Effector memory CD8-positive, alpha-beta T cell (primary cell): ENCODE results near the gene SCN9A.
"Not testable (repeated sequence)": the region's sequence is repeated elsewhere in the genome, so short reads cannot be mapped to it uniquely, and the experiment has no call there.

ENCODE experiments used
- ATAC-seq: fragments of 150-1000 bp; cut with Tn5 transposase; replicated peaks from 2 replicates; pipeline ENCODE4 v1.10.0; 2021; ENCODE audit warnings: mild to moderate bottlenecking, moderate library complexity
- DNase-seq, 3 experiments: peaks; one replicate each; pipeline ENCODE4 v3.0.0; 2021
- H3K27ac Mint-ChIP-seq, 2 donors: one replicate each; pipeline ENCODE4 v1.8.0; 2022; ENCODE audit warnings: mild to moderate bottlenecking in 2 of 2, mixed read lengths in 2 of 2, moderate library complexity in 2 of 2
- H3K27me3 Mint-ChIP-seq, 2 donors: one replicate each; pipeline ENCODE4 v1.8.0; 2022; ENCODE audit warnings: mixed read lengths in 2 of 2
- H3K36me3 Mint-ChIP-seq: one replicate; pipeline ENCODE4 v1.8.0; 2022; ENCODE audit warnings: mild to moderate bottlenecking, moderate library complexity, mixed read lengths; ENCODE audit not compliant: insufficient read depth
- H3K4me1 Mint-ChIP-seq, 2 donors: one replicate each; pipeline ENCODE4 v1.8.0; 2022; ENCODE audit warnings: low read depth in 2 of 2, mixed read lengths in 2 of 2
- H3K4me3 Mint-ChIP-seq, 2 donors: one replicate each; pipeline ENCODE4 v1.8.0; 2022; ENCODE audit warnings: mild to moderate bottlenecking in 2 of 2, mixed read lengths in 2 of 2, moderate library complexity in 2 of 2
- H3K9me3 Mint-ChIP-seq, 2 donors: one replicate each; pipeline ENCODE4 v1.8.0; 2022; ENCODE audit warnings: mixed read lengths in 2 of 2
- total RNA-seq, 9 experiments: gene quantifications; one replicate each; lab custom pipeline; 2026; lab: John Stamatoyannopoulos, UW

Gene SCN9A
- 0 to 0.78 (median 0) reads per million in 9 experiments for total RNA-seq

DNA sequence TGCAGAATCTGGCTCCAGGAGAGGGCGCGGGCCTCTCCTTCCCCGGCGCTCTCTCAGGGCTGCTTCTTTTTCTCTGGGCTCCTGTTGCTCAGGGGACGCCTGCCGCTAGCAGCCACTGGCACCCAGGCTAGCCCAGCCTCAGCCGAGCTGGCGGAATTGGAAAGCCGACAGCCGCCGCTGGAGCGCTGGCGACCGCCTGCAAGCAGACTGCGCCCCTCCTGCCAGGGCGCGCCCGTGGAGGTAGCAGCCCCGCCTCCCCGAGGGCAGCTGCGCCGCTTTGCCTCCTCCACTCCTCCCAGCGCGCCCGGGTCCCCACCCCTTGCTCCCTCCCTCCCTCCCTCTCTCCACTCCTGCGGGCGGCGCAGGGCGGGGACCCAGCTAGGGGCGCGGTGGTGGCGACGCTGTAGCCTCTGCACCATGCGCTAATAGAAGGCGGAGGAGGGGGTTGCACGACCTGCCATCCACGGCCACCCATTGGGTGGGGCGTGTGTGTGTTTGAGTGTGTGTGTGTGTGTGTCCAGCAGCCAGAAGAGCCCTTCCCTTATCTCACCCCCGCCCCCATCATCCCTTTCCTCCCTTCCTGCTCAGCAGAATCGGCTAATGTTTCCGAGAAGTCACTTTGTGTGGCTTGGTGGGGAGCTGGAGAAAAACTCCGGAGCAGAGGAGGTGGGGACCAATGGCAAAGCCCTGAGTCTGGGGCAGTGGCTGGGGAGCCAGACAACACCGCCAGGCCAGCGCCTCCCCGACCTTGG lies at the start of gene SCN9A:
SCN9A (minus strand) TSS at position 209 of the 752 bp plus-strand sequence. CDS start 64,188 bp downstream, outside the sequence.
- no peak for ATAC-seq
- Mint-ChIP-seq H3K36me3 (no peaks in the 10 kb centered on the region), H3K4me1 (no peaks in the 10 kb centered on the region), H3K27me3 (peaks cover 0 to 16% of the 10 kb centered on the region in 2 donors), H3K27ac (no peak within 1 kb of the TSS), H3K4me3 (peak within 1 kb of the TSS; percentile 21 to 32), H3K9me3 (peaks cover 0 to 6% of the 10 kb centered on the region in 2 donors)
- DNase-seq: no peak

DNA sequence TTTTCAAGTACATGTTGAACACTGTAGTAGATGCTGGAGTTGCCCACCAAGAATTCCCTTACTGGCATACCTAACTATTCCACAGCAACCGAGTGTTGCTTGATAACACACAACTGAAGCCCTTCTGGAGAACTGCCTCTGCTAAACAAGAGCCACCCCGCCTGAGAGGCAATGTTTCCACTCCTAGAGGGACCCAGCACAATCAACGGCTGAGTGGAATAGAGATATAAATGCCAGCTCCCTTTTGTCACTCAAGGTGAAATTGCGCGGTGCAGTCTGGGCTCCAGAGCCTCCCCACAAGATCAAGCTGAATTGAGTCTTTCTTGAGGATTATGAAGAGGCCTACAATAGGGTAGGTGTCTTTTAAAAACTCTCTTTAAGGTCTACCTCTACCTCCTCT lies 49.1 kb upstream of the SCN9A start:
- Mint-ChIP-seq H3K27ac (no peak overlapping the region), H3K4me1 (no peaks in the 10 kb centered on the region), H3K4me3 (no peak overlapping the region), H3K27me3 (no peaks in the 10 kb centered on the region), H3K36me3 (no peaks in the 10 kb centered on the region), H3K9me3 (peaks cover 0 to 12% of the 10 kb centered on the region in 2 donors)
- ATAC-seq (no peak), DNase-seq (no peak)

DNA sequence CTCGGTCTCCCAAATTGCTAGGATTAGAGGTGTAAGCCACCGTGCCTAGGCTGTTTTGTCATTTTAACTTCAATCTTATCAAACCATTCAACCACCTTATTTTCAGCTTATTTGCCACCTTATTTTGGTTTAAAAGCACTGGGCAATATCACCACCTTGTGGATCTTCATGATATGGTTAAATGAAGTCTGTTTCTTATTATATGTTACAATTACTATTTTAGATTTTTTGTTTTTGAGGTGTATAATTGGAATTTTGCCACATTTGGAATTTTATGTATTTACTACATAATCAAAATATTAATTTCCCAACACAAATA lies 43.8 kb upstream of the SCN9A start:
- H3K4me3 Mint-ChIP-seq: no peak overlapping the region
- no peak overlapping the region for H3K27ac Mint-ChIP-seq
- no peaks in the 10 kb centered on the region for H3K4me1 Mint-ChIP-seq
- H3K36me3 Mint-ChIP-seq: no peaks in the 10 kb centered on the region
- H3K9me3 Mint-ChIP-seq: peaks cover 0 to 12% of the 10 kb centered on the region in 2 donors
- H3K27me3 Mint-ChIP-seq: no peaks in the 10 kb centered on the region
- ATAC-seq (no peak), DNase-seq (no peak)

DNA sequence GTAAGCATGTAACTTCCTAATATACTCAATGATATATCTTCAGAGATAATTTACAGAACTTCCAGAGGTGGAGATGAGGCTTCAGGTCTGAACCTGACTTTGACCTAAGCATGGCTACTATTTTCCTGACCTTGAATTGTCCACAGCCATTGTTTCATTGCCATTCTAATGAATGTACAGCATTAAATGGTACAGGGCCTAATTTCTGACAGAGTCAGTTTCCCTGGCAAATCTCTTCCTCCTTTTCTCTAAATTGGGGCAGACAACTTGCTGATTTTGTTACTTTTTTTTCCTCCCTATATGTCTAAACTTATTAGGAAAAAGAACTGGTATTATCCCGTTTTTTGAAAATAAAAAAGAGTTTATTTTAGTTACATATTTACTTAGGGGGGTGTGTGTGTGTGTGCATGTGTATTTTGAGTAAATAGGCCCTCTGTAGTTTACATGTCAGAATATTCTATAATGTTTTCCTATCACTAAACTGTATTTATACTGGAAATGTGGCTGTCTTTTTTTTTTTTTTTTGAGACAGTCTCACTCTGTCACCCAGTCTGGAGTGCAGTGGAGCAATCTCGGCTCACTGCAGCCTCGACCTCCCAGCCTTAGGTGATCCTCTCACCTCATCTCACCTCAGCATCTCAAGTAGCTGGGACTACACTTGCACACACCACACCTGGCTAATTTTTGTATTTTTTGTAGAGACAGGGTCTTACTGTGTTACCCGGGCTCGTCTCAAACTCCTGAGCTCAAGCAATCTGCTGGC lies 43.3 kb upstream of the SCN9A start:
- Mint-ChIP-seq H3K4me3 (no peak overlapping the region), H3K9me3 (peaks cover 0 to 12% of the 10 kb centered on the region in 2 donors), H3K27ac (no peak overlapping the region), H3K27me3 (no peaks in the 10 kb centered on the region), H3K36me3 (no peaks in the 10 kb centered on the region), H3K4me1 (no peaks in the 10 kb centered on the region)
- DNase-seq (no peak), ATAC-seq (no peak)

DNA sequence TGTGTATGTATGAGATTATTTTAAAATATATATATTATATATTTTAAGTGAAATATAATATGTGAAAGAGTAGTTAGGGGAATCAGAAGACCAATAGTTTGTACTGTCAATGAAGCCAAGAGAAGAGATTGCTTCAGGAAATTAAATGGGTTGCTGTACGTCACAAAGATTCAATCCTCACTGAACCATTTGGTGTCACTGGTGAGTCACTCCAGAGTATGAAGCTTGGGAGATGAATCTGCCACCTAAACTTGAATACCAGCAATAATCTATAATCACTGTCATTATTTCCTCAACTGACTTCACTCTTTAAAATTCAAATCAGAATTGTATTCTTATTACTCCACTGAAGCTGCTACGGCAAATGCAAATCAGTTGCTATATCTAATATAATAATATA lies 41.9 kb upstream of the SCN9A start:
- H3K27me3 Mint-ChIP-seq: no peaks in the 10 kb centered on the region
- H3K36me3 Mint-ChIP-seq: no peaks in the 10 kb centered on the region
- no peak for DNase-seq
- H3K9me3 Mint-ChIP-seq: peaks cover 0 to 9% of the 10 kb centered on the region in 2 donors
- H3K27ac Mint-ChIP-seq: no peak overlapping the region
- ATAC-seq: no peak
- no peak overlapping the region for H3K4me3 Mint-ChIP-seq
- H3K4me1 Mint-ChIP-seq: no peaks in the 10 kb centered on the region

DNA sequence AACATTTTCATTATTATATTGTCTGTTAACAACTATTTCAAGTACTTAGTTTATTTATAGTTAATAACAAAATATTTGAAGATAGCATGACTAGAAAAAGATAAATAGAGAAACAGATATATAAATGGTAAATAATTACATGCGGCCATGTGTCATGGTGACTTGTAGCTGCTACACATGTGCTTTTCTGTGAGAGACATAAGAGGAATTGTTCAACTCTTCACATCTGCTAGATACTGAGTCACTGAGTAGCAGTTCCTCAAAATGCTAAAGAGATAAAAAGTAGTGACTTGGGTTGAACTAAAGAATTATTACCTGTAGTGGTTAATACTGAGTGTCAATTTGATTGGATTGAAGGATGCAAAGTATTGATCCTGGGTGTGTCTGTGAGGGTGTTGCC lies 37.5 kb upstream of the SCN9A start:
- H3K36me3 Mint-ChIP-seq: no peaks in the 10 kb centered on the region
- no peaks in the 10 kb centered on the region for H3K27me3 Mint-ChIP-seq
- no peaks in the 10 kb centered on the region for H3K4me1 Mint-ChIP-seq
- ATAC-seq (no peak), DNase-seq (no peak)
- H3K27ac Mint-ChIP-seq: no peak overlapping the region
- no peak overlapping the region for H3K4me3 Mint-ChIP-seq
- H3K9me3 Mint-ChIP-seq: peaks cover 2 to 9% of the 10 kb centered on the region in 2 donors

DNA sequence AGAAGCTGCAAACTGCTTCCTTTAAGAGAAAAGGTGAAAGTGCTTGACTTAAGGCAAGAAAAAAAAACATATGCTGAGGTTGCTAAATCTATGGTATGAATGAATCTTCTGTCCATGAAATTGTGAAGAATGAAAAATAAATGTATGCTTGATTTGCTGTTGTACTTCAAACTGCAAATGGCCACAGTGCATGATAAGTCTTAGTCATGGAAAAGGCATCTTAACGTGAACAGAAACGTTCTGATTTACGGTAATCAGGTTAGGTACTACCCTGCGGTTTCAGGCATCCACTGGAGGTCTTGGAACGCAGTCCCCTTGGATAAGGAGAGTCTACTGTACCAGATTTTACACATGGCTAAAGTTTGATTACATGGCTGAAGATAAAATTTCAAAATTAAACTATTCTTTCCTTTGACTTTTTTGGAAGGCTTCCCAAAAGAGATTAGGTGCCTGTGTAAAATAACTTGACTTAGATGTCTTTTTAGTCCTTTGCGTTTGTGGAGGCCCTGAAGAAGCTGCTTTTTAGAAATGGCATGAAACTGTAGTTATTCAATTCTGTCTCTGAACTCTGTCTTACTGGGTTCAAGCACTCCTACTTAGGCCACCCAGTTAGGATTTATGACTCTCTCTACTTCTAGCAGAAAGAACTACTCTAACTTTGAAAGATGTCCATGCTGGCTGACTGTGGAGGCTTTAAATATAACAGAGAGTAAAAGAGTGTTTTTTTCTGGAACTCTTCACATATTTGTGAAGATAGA lies 35.9 kb upstream of the SCN9A start:
- Mint-ChIP-seq H3K36me3 (no peaks in the 10 kb centered on the region), H3K9me3 (peaks cover 4 to 11% of the 10 kb centered on the region in 2 donors), H3K4me1 (no peaks in the 10 kb centered on the region), H3K27ac (no peak overlapping the region), H3K27me3 (no peaks in the 10 kb centered on the region), H3K4me3 (no peak overlapping the region)
- DNase-seq: no peak
- no peak for ATAC-seq

DNA sequence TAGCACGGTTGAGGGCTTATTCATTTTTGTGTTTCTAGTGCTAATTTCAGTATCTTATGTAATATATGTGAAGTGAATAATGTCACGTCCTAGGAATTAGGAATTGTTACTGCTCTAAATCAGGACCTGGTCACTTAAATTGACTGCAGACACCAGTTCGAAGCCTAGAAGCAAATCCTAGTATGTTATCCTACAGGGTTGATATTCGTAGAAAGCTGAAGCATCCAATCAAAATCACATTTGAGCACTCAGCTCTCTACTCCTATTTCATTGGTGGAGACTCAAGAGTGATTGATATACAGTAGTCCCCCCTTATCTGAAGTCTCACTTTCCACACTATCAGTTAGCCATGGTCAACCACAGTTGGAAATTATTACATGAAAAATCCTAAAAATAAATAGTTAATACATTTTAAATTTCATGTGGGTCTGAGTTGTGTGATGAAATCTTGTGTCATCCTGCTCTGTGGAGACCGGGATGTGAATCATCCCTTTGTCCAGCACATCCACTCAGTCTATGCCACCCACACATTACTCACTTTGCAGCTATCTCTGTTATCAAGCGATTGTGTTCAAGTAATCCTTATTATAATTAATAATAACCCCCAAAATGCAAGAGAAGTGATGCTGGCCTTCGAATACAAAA lies 35.2 kb upstream of the SCN9A start:
- no peaks in the 10 kb centered on the region for H3K4me1 Mint-ChIP-seq
- ATAC-seq (no peak), DNase-seq (no peak)
- H3K4me3 Mint-ChIP-seq: no peak overlapping the region
- peaks cover 6 to 11% of the 10 kb centered on the region in 2 donors for H3K9me3 Mint-ChIP-seq
- H3K27ac Mint-ChIP-seq: no peak overlapping the region
- H3K27me3 Mint-ChIP-seq: no peaks in the 10 kb centered on the region
- no peaks in the 10 kb centered on the region for H3K36me3 Mint-ChIP-seq

DNA sequence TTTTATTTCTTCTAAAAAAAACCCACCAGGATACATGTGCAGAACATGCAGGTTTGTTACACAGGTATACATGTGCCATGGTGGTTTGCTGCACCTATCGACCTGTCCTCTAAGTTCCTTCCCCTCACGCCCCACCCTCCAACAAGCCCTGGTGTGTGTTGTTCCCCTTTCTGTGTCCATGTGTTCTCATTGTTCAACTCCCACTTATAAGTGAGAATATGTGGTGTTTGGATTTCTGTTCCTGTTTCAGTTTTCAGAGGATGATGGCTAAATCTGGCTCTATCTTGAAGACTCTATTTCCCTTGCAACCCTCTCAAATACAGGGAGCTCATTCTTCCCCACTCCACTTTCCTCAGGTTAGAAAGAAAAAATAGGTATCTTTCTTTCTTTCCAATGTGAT lies 32.0 kb upstream of the SCN9A start:
- ATAC-seq, H3K27me3 Mint-ChIP-seq, H3K27ac Mint-ChIP-seq, DNase-seq, H3K4me1 Mint-ChIP-seq, H3K36me3 Mint-ChIP-seq, H3K4me3 Mint-ChIP-seq: not testable (repeated sequence)
- H3K9me3 Mint-ChIP-seq: peaks cover 6 to 11% of the 10 kb centered on the region in 2 donors

DNA sequence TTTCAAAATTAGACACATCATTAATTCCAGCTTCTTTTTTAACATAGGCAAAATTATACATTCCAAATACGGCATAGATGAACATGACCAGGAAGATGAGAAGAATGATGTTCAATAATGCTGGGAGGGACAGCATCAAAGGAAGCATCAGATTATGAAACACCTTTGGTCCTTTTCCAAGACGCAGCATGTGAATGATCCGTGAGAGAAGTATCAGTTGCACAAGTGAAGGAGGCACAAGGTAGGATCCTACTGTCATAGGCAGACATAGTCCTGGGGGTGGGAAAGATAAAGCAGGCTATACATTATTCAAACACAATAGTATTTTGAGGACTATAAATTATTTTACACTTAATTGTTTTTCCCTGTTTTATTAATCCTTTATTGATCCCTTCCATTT lies 30.6 kb upstream of the SCN9A start:
- no peak overlapping the region for H3K27ac Mint-ChIP-seq
- ATAC-seq (no peak), DNase-seq (no peak)
- no peak overlapping the region for H3K4me3 Mint-ChIP-seq
- H3K9me3 Mint-ChIP-seq: peaks cover 8 to 11% of the 10 kb centered on the region in 2 donors
- no peaks in the 10 kb centered on the region for H3K27me3 Mint-ChIP-seq
- no peaks in the 10 kb centered on the region for H3K36me3 Mint-ChIP-seq
- no peaks in the 10 kb centered on the region for H3K4me1 Mint-ChIP-seq

DNA sequence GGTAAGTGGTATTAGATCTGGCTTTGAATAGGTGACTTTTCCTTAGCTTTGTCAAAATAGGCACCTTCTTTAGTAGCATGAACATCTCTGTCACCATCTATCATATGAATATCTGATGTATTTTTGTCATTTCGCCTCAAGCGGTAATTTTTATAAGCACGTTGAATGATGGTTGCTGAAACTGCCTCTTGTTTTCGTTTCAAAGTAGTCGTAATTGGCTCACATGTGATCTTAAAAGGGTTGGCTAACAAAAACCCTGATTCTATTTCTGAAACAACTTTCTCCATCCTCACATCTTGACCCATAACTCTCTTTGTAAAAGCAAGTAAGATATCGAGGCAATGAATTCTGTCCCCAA lies 29.8 kb upstream of the SCN9A start:
- Mint-ChIP-seq H3K4me1 (no peaks in the 10 kb centered on the region), H3K9me3 (peaks cover 9 to 11% of the 10 kb centered on the region in 2 donors), H3K36me3 (no peaks in the 10 kb centered on the region), H3K27me3 (no peaks in the 10 kb centered on the region), H3K4me3 (no peak overlapping the region), H3K27ac (no peak overlapping the region)
- ATAC-seq: no peak
- DNase-seq: no peak

DNA sequence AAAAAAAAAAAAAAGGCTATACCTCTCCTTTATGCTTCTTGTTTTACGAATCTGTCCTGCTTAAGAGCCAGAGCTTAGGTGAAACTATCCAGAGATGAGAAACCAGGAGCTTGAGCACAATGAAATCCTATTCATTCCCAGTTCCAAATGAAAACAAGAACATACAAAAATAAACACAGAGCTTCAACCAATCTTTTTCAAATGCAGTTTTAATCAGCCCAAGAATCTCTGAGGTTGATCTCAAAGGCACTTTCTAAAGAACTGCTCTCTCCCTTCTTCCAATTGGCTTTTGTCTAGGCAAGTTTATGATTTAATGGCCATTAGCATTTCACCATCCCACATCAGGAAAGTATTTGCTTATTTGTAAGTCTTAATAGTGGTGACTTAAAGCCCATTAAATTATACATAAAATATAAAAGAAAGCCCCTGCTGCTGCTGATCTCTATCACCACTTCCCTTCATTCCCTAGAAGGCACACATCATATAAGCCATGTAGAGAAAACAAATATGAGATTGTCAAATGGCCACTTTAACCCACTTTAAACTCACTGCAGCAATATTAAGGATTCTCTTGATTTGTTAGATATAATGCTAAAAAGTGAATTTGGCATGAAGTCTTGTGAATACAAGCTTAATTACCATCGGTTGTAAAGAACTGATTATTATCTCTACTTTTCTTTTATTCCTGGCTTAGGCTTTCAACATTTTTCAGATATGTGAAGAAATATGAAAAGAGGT lies 29.3 kb upstream of the SCN9A start:
- H3K4me3 Mint-ChIP-seq: no peak overlapping the region
- no peaks in the 10 kb centered on the region for H3K36me3 Mint-ChIP-seq
- peaks cover 10 to 11% of the 10 kb centered on the region in 2 donors for H3K9me3 Mint-ChIP-seq
- no peak for DNase-seq
- no peaks in the 10 kb centered on the region for H3K27me3 Mint-ChIP-seq
- H3K4me1 Mint-ChIP-seq: no peaks in the 10 kb centered on the region
- H3K27ac Mint-ChIP-seq: no peak overlapping the region
- ATAC-seq: no peak

DNA sequence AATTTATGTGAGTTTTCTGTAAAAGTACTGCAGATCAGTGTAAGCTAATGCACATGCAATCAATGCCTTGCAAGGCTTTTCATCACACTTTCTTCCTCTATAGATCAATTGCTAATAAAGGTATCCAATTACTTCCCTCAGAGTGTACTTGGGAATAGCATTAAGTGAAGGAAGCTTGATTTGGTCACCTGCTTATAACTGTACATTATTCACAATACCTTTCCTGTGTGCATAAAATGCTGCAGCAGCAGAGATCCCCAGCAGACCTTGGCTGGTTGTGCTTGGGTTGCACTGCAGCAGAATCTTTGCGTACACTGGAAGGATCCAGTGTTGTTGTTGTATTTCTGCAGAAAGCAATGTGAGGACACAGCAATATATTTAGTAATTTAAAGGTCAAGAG lies 18.5 kb upstream of the SCN9A start:
- Mint-ChIP-seq H3K27me3 (no peaks in the 10 kb centered on the region), H3K27ac (no peak overlapping the region), H3K36me3 (no peaks in the 10 kb centered on the region), H3K4me3 (no peak overlapping the region), H3K9me3 (peaks cover 3 to 11% of the 10 kb centered on the region in 2 donors), H3K4me1 (no peaks in the 10 kb centered on the region)
- DNase-seq: no peak
- ATAC-seq: no peak
